NCI-H2196 (cell line): Measurements from ENCODE around the gene VAT1.
"Not testable (repeated sequence)": the region's sequence is repeated elsewhere in the genome, so short reads cannot be mapped to it uniquely, and the experiment has no call there.

Experiments used
- DNase-seq: peaks from one replicate; lab custom pipeline; 2025; ENCODE audit not compliant: unreplicated experiment; lab: John Stamatoyannopoulos, UW

Gene VAT1

DNA sequence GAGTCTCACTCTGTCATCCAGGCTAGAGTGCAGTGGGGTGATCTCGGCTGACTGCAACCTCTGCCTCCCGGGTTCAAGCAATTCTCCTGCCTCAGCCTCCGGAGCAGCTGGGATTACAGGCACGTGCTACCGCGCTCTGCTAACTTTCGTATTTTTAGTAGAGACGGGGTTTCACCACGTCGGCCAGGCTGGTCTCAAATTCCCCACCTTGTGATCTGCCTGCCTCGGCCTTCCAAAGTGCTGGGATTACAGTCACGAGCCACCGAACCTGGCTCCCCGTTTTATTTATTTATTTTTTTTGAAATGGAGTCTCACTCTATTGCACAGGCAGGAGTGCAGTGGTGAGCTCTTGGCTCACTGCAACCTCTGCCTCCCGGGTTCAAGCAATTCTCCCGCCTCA, 46.5 kb downstream of the VAT1 start:
- not testable (repeated sequence) for DNase-seq

DNA sequence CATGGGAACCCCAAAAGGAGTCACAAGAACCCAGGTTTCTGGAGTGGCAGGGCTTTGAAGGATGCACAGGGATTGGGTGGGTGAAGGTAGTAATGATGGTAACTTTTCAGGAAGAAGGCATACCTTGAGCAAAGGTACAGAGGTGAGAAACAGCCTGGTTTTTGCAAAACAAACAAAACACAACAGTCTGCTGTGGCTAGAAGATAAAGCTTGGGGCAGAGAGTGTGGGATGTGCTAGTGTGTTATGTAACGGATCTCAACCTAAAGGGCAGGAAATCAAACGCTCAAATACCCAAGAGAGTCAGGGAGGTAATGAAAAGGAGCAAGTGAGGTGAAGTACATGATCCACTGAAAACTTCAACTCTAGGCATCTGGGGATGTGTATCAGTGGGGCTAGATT, 46.9 kb downstream of the VAT1 start:
- DNase-seq: no peak

- DNase-seq: not testable (repeated sequence)
Observed at GRCh38 chr17:42973323-42973722, 48.9 kb downstream of the VAT1 start.

DNA sequence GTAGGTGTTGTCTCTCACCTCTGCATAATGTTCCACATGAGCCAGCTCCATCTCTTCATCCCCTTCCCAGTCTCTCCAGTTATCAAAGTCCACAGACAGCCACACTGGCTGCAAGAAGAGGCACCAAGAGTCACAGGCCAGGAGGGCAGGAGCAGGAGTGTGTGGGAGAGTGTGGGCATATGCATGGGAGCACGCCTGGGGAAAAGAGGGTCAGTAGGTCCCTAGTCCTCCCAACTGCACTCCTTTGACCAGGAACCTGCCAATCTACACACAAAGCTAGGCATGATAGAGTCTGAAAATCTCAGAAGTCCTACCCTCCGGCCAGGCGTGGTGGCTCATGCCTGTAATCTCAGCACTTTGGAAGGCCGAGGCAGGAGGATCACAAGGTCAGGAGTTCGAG, 50.6 kb downstream of the VAT1 start:
- DNase-seq: no peak

DNA sequence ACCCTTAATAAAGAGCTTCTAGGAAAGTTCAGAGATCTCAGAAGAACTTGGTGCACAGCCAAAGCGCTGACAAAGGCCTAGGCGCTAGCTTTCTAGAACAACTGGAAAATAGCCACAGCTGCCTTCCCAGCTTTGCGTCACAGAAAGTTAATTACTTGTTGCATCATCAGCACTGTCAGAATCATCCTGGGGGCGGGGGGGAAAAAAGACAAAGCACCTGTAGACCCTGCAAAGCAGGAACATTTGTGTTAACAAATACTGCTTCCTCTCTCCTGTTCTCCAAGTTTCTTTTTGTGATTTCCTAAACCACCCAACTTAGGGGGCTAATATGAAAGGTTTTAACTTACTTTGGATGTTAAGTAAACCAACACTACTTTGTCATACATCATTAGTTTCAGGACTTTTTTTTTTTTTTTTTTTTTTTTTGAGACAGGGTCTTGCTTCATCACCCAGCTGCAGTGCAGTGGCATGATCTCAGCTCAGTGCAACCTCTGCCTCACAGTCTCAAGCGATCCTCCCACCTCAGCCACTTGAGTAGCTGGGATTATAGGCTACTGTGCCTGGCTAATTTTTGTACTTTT, 53.1 kb downstream of the VAT1 start:
- peak; percentile 9 for DNase-seq

GRCh38 chr17:42967925-42968324, 54.3 kb downstream of the VAT1 start:
- DNase-seq: no peak
